Activated naive CD4-positive, alpha-beta T cell treated with anti-CD3 and anti-CD28 coated beads, Interleukin-2, amount 50 U/mL, for 16 hours (primary cell): ENCODE results near the gene TTC28.
"Not testable (repeated sequence)": the region's sequence is repeated elsewhere in the genome, so short reads cannot be mapped to it uniquely, and the experiment has no call there.

Source experiments
- DNase-seq: peaks from one replicate; pipeline ENCODE4 v3.0.0-alpha.2; 2020

TTC28 gene

DNA sequence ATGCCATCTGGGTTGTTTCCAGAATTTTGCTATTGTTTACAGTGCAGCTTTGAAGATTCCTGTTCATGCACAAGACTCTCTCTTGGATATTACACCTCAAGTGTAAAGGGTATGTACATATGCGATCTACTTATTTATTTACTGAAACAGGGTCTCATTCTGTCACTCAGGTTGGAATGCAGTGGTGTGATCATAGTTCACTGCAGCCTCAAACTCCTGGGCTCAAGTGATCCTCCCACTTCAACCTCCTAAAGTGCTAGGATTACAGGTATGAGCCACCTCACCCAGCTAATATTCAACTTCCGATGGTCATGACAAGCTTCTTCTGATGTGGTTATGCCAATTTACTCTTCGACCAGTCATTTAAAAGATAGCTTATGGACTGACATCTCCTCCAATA, 602.5 kb downstream of the TTC28 start:
- DNase-seq, result no peak

GRCh38 chr22:28075358-28075981, 604.2 kb downstream of the TTC28 start:
- no peak for DNase-seq

DNA sequence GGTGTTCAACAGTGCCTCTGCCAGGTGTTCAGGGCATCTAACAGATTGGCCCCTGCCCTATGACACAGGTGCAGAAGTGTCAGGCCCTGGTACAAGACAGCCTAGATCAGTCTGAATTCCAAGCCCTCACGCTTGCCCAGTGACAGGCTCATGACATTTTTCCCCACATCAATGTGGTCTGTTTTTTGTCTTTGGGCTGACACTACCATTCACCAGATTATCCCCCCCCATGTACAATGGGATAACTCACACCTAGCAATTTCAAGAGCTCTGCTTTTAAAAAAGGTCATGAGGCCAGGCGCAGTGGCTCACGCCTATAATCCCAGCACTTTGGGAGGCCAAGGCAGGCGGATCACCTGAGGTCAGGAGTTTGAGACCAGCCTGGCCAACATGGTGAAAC, 605.1 kb downstream of the TTC28 start:
- DNase-seq, result no peak

- no peak for DNase-seq
Measured at GRCh38 chr22:28072066-28072465, 607.6 kb downstream of the TTC28 start.

DNA sequence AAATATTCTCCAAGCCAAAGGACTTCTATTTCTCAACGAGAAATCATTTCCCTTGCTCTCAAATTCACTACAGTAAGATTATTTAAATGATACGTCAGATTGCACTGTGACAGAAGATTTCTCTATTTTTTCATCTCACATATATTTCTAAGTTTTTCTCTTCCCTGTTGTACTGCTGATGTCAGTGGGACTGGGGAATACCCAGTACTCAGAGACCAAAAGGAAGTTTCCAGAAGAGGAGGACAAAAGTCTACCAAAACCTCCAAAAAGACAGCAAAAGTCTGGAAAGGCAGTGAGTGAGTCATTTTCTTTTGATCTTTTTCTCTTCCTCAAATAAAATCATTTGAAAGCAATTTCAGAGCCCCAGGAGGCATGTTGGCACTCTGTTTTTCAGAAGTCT, 610.8 kb downstream of the TTC28 start:
- DNase-seq, result no peak

- DNase-seq, result no peak
Measured at GRCh38 chr22:28064920-28065319, 614.7 kb downstream of the TTC28 start.

- DNase-seq, result no peak
Measured at GRCh38 chr22:28063656-28064055, 616.0 kb downstream of the TTC28 start.

DNA sequence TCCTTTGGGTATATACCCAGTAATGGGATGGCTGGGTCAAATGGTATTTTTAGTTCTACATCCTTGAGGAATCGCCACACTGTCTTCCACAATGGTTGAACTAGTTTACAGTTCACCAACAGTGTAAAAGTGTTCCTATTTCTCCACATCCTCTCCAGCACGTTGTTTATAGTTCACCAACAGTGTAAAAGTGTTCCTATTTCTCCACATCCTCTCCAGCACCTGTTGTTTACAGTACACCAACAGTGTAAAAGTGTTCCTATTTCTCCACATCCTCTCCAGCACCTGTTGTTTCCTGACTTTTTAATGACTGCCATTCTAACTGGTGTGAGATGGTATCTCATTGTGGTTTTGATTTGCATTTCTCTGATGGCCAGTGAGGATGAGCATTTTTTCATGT, 619.0 kb downstream of the TTC28 start:
- not testable (repeated sequence) for DNase-seq

DNA sequence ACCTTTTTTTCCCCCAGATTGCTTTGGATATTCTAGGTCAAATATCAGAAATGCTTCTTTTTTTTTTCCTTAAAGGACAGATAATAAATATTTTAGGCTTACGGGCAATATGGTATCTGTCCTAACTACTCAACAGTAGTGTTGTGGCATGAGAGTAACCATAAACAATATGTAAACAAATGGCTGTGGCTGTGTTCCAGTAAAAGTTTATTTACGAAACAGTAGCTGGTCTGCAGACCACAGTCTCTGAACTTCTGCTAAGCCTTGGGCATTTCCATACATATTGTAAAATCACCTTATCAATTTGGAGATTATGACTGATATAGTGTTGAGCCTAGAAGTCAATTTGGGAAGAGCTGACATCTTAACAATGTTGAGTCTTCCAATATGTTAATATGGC, 621.6 kb downstream of the TTC28 start:
- no peak for DNase-seq

DNA sequence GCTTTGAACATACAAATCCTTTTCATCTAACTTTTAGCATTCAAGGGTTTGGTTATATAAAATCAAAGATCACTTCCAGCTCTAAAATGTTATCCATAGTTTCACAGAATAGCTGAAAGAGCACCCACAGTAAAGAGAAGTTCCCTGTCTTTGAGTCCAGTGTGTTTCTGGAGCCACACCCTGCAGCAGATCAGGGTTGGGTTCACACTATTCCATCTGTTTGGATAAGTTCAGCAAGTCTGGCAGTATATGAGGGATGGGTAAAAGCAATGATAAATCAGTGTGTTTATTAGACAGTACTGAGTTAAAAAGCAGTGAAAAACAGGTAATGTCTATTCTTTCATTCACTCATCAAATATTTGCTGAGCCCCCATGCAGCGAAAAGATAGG, 624.8 kb downstream of the TTC28 start:
- DNase-seq, result no peak

GRCh38 chr22:28053896-28054818, 625.5 kb downstream of the TTC28 start:
- DNase-seq, result no peak

DNA sequence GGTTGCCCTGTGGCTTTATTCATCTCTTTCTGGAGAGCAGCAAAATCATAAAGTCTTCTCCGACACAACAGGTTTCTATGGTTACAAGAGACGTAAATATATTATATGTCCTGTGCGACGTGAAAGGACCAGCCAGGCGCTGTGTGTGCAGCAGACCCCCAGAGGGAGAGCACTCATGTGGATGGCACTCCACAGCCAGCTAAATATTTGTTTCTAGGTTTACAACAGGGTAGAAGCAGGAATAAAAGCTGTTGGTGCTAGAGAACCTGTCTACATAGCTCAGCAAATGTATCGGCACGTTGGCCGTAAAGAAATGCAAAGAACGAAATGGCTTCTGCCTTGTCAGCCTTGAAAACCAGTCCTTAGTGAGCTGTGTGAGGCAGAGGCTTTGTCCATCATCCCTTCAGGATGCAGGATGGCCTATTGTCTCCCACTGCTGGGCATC, 626.8 kb downstream of the TTC28 start:
- DNase-seq, result no peak

- DNase-seq, result peak; percentile 37
Measured at GRCh38 chr22:28051787-28052356, 627.8 kb downstream of the TTC28 start.

DNA sequence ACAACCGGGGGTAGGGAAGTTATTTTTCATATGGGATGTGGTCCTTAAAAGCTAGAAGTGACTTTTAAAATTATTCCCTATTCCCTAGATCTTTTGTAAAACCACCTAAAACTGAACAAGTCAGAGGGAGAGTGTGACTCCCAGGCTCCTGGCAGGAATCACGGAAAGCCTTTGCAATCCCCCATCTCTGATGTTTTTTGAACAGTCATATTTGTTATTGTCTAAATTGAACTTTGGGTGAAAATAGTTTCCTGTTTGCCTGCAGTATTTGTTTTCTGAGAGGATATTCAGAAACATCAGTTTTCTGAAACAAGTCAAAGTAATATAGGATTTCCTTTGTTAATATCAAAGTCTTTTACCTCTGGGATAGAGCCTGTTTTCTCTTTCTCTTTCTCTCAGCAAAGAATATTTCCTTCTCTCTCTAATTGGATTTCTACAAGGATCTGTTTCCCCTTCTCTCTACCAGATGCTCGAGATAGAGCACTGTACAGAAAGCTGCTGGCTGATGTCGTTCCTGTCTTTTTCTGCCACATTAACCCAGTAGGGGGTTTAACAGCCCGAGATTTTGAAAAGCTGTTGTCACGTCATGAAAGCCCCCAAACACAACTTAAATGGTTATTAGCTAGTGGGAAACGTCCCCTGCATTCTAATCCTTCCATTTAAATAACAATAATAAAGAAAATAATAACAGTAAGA, 628.4 kb downstream of the TTC28 start:
- DNase-seq, result no peak

DNA sequence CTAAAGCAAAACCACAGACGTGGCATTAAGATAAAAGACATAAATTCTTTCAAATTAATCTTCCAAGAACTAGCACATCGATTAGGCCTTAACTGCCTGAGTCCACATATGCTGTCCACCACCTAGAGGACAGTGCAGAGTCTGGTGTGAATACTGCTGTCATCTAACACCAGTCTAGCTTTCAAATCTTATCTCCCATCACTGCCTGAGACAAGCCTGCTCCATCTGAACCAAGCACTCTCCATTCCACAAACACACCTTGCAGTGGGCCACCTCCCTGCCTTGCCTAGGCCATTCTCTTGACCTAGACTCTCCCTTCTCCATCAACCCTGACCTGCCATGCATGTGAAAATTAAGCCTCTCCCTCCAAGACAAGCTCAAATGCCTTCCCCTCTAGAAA, 631.1 kb downstream of the TTC28 start:
- DNase-seq, result no peak

DNA sequence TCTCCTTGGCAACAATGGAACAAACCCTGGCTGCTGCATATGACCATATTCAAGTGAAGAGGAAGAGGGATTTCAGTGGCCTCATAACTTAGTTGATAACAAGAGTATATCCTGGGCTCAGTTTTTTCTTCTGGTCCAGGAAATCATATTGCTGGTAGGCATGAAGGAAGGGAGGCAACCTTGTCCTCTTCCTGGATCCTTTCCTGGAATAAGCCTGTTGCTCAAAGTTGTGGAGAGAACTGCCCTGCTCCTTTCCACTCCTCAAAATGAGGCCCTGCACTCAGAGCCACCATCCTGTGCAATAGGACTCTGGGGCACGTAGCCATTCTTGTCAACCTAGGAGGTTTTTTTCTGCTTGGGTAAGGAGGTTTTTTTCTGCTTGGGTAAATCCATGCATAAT, 631.9 kb downstream of the TTC28 start:
- DNase-seq, result no peak

DNA sequence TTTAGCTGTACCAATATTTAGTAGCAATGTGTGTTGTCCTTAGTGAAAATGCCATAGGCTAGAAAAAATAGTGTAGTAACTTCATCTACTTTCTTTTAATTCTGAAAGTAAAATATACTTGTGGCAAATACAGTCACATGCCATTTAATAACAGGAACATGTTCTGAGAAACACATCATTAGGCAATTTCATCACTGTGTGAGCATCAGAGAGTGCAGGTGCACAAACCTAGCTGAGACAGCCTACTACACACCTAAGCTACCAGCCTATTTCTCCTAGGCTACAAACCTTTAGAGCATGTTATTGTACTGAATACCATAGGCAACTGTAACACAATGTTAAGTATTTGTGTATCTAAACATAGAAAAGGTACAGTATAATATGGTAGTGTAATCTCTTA, 633.5 kb downstream of the TTC28 start:
- DNase-seq, result no peak

DNA sequence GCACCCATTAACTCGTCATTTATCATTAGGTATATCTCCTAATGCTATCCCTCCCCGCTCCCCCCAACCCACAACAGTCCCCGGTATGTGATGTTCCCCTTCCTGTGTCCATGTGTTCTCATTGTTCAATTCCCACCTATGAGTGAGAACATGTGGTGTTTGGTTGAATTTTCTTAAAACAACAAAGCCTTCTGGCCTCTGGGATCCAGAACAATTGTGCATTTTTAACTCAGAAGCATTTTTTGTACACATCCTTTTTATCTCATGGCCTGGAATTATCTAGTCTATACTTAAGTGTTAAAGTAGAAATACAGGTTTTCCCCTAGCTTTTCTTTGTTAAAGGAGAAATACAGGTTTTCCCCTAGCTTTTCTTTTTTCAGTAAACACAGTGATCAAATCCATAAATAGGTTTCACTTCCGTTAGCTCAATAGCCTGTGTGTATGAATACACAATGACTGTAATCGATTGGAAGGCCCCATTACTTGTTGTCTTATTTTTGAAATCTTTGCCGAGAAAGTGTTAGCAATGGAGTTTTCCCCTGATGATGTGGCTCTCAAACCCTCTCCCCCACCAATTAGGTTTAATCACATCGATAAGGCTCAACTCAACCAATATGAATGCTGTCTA, 635.0 kb downstream of the TTC28 start:
- DNase-seq, result no peak

DNA sequence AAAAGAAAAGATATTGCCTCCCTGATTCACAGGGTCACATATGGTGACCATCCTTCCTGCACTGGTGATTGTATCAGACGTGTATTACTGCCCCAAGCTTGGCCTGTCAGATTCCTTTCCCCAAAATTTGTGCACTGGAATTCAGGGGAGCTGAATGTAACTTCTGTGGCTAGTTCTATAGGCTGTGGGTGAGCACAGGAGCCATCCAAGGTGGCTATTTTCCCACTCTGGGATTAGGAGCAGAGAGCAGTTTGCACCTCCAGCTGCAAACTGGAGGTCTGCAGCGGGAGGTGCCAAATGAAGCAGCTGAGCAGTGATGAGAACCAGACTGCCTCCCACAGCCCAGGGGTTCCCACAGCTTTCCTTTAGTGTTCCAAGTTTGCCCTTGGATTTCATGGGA, 636.4 kb downstream of the TTC28 start:
- no peak for DNase-seq

- DNase-seq, result no peak
Measured at GRCh38 chr22:28034760-28035401, 644.8 kb downstream of the TTC28 start.

GRCh38 chr22:28034145-28034759, 645.4 kb downstream of the TTC28 start:
- no peak for DNase-seq

DNA sequence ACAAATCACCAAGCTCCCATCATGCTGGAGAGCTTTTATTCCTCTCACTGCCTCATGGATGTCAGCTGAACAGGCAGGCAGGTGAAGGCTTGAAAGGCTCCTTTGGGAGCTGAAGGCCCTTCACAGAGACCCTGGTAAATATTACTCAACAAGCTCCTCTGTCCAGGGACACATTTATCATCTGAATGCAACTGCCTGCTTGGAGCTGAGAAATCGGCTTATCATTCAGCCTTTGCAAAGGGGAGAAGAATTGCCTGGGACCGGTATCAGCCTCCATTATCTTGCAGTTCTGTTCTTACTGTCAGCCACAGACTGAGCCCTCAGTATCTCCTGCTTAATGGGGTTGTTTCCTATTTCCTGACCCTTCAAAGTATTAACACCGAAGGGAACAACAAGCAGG, 646.8 kb downstream of the TTC28 start:
- DNase-seq, result no peak
